ENCODE measurements around the gene GBF1. TPM values are rescaled to one million over a fixed set of nuclear protein-coding genes. Genes with fewer than 3 reads are reported as not detected.

The GBF1 gene
- total RNA-seq, 1 donor from 2014 or later: 59.9 TPM

DNA sequence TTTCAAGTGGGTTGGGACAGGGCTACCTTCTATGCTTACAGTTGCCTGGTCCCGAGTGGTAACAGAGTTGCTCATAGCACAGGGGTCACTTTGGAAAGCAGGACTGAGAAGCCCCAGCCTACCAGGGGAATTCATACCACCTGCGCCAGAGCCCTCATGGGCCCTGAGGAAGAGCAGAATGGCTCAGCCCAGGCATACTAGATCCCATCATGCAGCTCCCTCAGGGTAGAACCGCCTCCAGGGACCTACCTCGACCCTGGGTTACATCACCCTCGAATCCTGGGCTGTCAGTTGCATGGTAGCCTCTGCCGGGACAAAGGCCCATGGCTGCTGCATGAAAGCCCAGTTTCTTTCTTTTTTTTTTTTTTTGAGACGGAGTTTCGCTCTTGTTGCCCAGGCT lies 184.1 kb downstream of the GBF1 start:
- no peak for DNase-seq (ENCODE audit: extremely low spot score, unreplicated experiment)
- Mint-ChIP-seq H3K27me3 (ENCODE audit: unreplicated experiment) (peaks cover 1% of the 10 kb centered on the region), H3K4me3 (ENCODE audit: unreplicated experiment) (no peak overlapping the region), H3K9me3 (ENCODE audit: unreplicated experiment) (no peaks in the 10 kb centered on the region), H3K27ac (ENCODE audit: unreplicated experiment) (no peak overlapping the region), H3K4me1 (ENCODE audit: unreplicated experiment) (peaks cover 9% of the 10 kb centered on the region), H3K36me3 (ENCODE audit: unreplicated experiment) (peaks cover 1% of the 10 kb centered on the region)
- TF ChIP-seq, protein P1, sequence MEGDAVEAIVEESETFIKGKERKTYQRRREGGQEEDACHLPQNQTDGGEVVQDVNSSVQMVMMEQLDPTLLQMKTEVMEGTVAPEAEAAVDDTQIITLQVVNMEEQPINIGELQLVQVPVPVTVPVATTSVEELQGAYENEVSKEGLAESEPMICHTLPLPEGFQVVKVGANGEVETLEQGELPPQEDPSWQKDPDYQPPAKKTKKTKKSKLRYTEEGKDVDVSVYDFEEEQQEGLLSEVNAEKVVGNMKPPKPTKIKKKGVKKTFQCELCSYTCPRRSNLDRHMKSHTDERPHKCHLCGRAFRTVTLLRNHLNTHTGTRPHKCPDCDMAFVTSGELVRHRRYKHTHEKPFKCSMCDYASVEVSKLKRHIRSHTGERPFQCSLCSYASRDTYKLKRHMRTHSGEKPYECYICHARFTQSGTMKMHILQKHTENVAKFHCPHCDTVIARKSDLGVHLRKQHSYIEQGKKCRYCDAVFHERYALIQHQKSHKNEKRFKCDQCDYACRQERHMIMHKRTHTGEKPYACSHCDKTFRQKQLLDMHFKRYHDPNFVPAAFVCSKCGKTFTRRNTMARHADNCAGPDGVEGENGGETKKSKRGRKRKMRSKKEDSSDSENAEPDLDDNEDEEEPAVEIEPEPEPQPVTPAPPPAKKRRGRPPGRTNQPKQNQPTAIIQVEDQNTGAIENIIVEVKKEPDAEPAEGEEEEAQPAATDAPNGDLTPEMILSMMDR (IDR thresholded peaks at IDR 0.05): no peak

DNA sequence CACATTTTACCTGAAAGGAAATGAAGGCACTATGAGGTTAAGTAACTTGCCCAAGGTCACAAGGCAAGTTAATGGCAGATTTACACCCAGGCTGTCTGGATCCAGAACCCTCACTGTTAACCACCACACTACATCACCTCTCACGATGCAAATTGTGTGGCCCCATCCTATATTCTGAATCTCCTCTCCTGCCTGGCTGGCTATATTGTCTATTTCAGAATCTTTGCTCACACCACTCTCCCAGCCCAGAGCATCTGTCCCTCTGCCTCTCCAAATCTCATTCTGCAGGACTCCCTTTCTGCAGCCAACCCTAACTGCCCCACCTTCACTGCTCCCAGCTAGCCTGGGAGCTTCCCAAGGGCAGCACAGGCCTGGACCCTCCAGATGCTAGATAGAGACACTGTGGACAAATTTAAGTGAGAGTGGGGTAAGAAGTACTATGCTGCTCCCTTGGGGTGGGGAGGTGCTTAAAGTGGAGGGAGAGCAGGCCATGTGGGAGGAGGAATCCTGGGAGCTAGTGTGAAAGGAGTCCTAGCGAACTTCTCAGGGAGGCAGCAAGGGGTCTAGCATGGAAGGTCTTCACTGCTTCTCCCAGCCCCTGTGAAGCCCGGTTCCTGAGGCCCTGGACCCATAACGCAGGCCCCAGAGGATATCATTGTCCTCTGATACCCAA lies 186.3 kb downstream of the GBF1 start:
- peaks cover 17% of the 10 kb centered on the region for H3K4me1 Mint-ChIP-seq (ENCODE audit: unreplicated experiment)

More for the DNA sequence above, 186.3 kb downstream of the GBF1 start:
- H3K4me3 Mint-ChIP-seq (ENCODE audit: unreplicated experiment): peak overlapping the region; percentile 92
- peaks cover 10% of the 10 kb centered on the region for H3K27me3 Mint-ChIP-seq (ENCODE audit: unreplicated experiment)
- peak overlapping the region; percentile 89 for H3K27ac Mint-ChIP-seq (ENCODE audit: unreplicated experiment)
- no peak for DNase-seq (ENCODE audit: extremely low spot score, unreplicated experiment)
- no peaks in the 10 kb centered on the region for H3K36me3 Mint-ChIP-seq (ENCODE audit: unreplicated experiment)
- TF ChIP-seq, protein P1 (IDR thresholded peaks at IDR 0.05): no peak
- no peaks in the 10 kb centered on the region for H3K9me3 Mint-ChIP-seq (ENCODE audit: unreplicated experiment)

Other genes starting within 250 kb of the GBF1 start
- gene ARMH3, start 189.4 kb upstream of the GBF1 start, total RNA-seq: 27.8 and 28.8 TPM in 2 replicates
- 21.5 and 22.2 TPM in 2 replicates for gene HPS6, start 180.2 kb upstream of the GBF1 start, total RNA-seq
- gene LDB1, start 125.2 kb upstream of the GBF1 start, total RNA-seq: 112 and 114 TPM in 2 replicates
- 40.7 and 42.0 TPM in 2 replicates for gene PPRC1, start 112.5 kb upstream of the GBF1 start, total RNA-seq
- gene NOLC1, start 93.1 kb upstream of the GBF1 start, total RNA-seq: 46.0 and 48.2 TPM in 2 replicates
- gene ELOVL3, start 19.2 kb upstream of the GBF1 start, total RNA-seq: not detected in 2 replicates
- 0.31 TPM in 1 of 2 replicates, not detected in the other for gene PITX3, start 4.0 kb upstream of the GBF1 start, total RNA-seq
- gene NFKB2, start 150.2 kb downstream of the GBF1 start, total RNA-seq: 32.5 and 38.6 TPM in 2 replicates
- gene PSD, start 173.3 kb downstream of the GBF1 start, total RNA-seq: 0.99 and 1.8 TPM in 2 replicates
- 9.8 and 10.5 TPM in 2 replicates for gene FBXL15, start 175.3 kb downstream of the GBF1 start, total RNA-seq
- 81.3 and 82.1 TPM in 2 replicates for gene CUEDC2, start 187.0 kb downstream of the GBF1 start, total RNA-seq
- gene C10orf95, start 206.0 kb downstream of the GBF1 start, total RNA-seq: not detected in 2 replicates

Measured in osteocyte (in vitro differentiated cells).